HG02852 (cell line): Measurements from ENCODE around the gene KNG1.
"Not testable (repeated sequence)": the region's sequence is repeated elsewhere in the genome, so short reads cannot be mapped to it uniquely, and the experiment has no call there.

Experiments used
- ATAC-seq: cut with Tn5 transposase; IDR thresholded peaks from one replicate; pipeline ENCODE4 v1.9.1; 2021; ENCODE audit warnings: mild to moderate bottlenecking, moderate library complexity; ENCODE audit not compliant: unreplicated experiment

KNG1 gene

DNA sequence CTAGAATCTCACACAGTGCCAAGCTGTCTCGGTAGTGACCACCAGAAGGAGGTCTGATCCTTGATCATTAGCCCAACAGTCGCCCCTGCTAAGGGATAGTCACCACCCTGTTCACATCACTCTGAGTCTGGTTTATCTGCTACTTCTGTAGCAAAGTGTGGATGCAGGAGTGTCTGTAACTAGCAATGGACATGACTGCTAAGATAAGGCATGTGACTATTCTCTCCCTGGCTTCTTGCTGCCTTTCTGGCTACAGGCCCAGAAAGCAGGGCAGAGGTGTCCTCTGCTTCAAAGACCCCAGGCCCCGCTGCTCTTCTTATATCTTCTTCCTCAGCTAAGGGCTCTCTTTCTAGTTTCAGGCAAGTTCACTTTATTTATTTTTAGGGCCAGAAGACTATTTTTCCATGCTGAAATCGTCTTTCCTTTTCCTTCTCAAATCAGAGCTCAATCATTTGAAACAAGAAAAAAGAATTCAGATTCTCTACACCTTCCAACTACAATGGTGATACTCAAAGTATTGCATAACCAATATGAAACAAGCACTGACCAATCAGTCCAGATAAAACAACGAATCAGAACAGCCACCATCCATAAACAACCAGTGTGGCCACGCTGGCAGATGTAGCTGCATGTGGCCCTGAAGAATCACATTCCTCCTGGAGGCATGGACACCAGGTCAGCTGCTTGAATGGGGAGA is 8.0 kb upstream of the KNG1 start:
- ATAC-seq = no peak

DNA sequence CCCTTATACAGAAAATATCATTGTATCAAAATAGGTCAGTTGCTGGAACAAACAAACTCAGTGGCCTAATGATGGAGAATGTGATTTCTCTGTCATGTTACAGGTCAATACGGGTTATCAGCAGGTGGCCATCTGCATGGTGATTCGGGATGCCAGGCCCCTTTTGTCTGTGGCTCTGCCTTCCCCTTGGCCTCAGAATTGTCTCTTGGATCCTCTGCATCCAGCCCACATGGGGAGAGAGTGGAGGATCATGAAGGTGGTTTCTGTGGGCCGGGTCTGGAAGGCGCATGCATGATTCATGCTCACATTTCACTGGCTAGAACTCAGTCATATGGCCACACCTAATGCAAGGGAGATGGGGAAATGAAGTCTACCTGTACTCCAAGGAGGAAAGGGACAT is 6.5 kb upstream of the KNG1 start:
- ATAC-seq = not testable (repeated sequence)

- ATAC-seq = no peak
Measured at GRCh38 chr3:186713499-186713898, 3.7 kb upstream of the KNG1 start.

DNA sequence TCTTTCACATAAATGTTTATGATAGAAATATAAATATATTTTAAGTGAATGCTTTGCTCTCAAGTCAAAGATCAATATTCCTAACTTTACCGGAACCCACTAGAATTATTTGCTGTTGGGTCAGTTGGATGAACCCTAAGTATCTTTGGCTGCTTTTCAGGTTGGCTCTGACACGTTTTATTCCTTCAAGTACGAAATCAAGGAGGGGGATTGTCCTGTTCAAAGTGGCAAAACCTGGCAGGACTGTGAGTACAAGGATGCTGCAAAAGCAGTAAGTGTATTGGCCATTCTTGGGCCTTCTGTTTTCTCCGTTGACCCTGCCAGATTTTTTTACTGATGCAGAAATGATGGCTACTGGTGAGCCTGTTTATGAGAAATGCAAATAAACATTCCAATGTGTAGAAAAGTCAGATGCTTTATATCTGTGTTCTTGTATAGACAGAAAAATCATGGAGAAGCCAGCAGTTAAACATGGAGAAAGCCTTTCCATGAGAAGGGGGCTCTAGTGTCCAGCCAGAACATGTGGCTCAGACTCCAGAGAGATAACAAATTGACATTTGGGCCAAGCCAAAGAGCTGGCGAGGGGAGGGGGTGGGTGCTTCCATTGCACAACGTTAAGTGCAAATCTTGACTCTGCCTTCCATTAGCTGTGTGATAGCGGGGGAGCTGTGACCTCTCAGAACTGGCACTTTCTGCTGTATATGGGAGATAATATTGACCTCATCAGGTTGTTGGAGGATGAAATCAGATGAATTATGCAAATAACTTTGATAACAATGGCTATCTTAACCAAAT is 3.0 kb downstream of the KNG1 start:
- ATAC-seq = no peak

- no peak for ATAC-seq
Measured at GRCh38 chr3:186722457-186722856, 5.3 kb downstream of the KNG1 start.

DNA sequence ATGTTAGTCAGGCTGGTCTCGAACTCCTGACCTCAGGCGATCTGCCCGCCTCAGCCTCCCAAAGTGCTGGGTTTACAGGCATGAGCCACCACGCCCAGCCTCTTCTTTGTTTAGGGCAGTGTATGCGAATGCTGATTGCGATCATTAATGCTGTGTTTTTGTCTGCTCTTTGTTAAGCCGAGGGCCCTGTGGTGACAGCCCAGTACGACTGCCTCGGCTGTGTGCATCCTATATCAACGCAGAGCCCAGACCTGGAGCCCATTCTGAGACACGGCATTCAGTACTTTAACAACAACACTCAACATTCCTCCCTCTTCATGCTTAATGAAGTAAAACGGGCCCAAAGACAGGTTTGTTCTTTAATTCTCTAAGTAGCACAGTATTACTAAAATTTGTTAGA is 7.8 kb downstream of the KNG1 start:
- ATAC-seq = no peak

- no peak for ATAC-seq
Measured at GRCh38 chr3:186732169-186732766, 15.1 kb downstream of the KNG1 start.

DNA sequence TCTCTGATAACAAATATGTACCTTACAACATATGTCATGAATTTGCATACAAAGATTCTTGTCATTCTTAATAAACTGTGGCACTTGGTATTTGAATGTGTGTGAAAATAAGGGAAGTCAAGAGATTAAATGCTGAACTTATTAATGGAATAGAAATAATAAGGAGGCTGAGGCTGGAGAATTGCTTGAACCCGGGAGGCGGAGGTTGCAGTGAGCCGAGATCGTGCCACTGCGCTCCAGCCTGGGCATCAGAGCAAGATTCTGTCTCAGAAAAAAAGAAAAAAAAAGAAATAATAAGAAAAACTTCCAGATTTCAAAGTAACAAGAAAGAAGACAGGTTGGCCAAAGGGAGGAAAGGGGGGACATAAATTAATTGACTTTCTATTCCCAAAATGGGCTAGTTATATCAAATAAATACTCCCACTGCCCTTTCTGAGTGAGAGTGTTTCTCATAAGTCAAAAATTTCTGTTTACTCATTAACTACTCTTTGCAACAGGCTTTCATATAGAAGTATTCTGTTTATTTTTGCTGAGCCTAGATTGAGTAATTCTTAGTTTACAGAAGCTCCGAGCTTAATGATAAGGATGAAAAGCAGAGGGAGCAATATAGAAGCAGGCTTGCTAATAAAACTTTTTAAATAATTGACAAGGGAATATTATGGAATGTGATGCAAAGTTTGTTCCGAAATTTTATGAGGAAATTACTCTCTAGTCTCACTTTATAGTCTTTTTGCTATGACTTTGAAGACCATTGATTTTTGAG is 25.6 kb downstream of the KNG1 start:
- ATAC-seq = no peak

GRCh38 chr3:186743666-186744065 is 26.5 kb downstream of the KNG1 start:
- no peak for ATAC-seq

- ATAC-seq = no peak
Measured at GRCh38 chr3:186746008-186746407, 28.8 kb downstream of the KNG1 start.

DNA sequence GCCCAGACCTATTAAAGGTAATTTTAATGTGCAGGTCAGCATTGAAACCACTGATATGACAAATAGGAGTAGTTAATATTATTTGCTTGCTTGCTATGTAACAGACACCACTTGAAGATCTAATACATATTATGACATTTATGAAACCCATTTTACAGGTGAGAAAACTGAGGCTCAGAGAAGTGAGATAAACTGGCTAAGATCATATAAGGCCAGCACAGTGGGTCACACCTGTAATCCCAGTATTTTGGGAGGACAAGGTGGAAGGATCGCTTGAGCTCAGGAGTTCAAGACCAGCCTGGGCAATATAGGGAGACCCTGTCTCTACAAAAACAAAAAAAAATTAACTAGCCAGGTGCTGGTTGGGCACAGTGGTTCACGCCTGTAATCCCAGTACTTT is 33.2 kb downstream of the KNG1 start:
- no peak for ATAC-seq

GRCh38 chr3:186751480-186751879 is 34.3 kb downstream of the KNG1 start:
- no peak for ATAC-seq

GRCh38 chr3:186754006-186754405 is 36.8 kb downstream of the KNG1 start:
- no peak for ATAC-seq

DNA sequence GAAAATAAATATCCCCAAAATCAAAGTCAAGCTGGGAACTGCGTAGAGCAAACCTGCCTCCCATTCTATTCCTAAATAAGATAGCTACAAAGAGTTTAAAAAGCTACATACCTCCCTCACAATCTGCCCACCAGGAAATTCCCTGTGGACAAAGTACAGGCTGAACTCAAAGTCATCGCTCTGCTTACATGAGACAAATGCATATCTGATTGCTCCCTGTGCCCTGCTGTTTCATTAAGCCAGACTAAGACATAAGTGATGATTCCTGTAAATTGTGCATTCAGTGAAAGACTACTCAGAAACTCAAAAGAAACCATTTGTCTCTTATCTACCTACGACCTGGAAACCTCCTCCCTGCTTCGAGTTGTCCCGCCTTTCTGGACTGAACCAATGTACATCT is 37.7 kb downstream of the KNG1 start:
- ATAC-seq = no peak

DNA sequence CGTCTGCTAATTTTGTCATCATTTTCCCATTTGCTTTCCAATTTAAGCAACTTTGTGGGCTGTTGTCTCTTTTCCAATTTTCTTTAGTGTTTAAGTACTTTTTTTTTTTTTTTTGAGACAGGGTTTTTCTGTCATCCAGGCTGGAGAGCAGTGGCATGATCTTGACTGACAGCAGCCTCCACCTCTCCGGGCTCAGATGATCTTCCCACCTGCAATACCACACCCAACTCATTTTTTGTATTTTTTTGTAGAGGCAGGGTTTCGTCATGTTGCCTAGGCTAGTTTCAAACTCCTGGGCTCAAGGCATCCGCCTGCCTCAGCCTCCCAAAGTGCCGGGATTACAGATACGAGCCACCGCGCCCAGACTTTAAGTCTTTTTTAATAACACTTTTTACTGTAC is 40.1 kb downstream of the KNG1 start:
- ATAC-seq = no peak

- no peak for ATAC-seq
Measured at GRCh38 chr3:186757686-186758220, 40.6 kb downstream of the KNG1 start.

GRCh38 chr3:186759231-186759930 is 42.2 kb downstream of the KNG1 start:
- ATAC-seq = no peak

GRCh38 chr3:186760141-186760833 is 43.1 kb downstream of the KNG1 start:
- ATAC-seq = no peak

GRCh38 chr3:186760897-186761447 is 43.8 kb downstream of the KNG1 start:
- ATAC-seq = no peak

DNA sequence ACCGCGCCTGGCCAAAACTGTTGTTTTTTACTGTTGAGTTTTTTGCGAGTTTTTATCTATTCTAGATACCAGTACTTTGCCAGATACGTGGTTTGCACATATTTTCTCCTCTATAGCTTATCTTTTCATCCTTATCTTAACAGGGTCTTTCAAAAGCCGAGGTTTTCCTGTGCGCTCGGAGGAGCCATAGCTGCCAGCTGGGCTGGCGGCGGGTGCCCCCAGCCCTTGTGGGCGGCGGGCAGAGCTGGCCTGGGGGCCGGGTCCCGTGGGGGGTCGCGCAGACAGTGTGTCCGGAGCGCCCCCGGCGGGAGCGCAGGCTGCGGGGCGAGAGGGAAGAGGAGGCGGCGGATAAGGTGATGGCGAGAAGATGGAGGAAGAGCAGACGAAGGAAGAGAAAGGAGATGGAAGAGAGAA is 55.1 kb downstream of the KNG1 start:
- ATAC-seq = peak; percentile 32
